CD1c-positive myeloid dendritic cell (primary cell): ENCODE data around the gene PPIP5K1.

Experiments
- DNase-seq: peaks from one replicate; pipeline ENCODE4 v3.0.0-alpha.2; 2016; ENCODE audit errors: extremely low spot score

Gene PPIP5K1

DNA sequence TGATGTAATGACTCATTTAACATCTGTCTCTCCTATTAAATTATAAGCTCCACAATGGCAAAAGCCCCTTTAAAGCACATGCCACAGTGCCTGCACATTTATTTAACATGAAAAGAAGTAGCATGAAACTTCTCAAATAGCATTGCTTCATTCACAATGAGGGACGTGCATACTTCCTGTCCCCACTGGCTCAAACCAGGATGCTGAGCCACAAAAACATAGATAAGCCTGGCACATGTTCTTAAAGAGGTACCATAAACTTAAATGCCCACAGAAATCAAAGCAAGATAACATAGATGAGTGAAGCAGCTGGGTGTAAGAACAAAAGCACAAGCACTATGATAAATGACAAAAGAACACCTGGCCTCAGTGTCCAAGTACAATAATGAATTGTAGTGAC lies 100.8 kb downstream of the PPIP5K1 start:
- no peak for DNase-seq

DNA sequence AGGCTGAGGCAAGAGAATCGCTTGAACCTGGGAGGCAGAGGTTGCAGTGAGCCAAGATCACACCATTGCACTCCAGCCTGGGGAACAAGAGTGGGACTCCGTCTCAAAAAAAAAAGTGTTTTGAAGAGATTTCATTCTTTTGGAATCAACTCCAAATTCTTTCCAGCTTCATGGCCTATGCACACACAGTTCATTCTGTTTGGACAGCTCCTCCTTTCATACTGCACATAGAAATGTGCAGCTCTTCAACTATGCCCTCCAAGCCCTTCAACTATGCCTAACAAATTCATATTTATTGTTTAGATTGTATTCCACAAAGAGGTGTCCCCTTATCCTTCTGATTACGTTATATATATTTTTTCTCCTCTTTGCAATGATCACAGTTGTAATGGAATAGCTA lies 101.2 kb downstream of the PPIP5K1 start:
- DNase-seq: no peak

DNA sequence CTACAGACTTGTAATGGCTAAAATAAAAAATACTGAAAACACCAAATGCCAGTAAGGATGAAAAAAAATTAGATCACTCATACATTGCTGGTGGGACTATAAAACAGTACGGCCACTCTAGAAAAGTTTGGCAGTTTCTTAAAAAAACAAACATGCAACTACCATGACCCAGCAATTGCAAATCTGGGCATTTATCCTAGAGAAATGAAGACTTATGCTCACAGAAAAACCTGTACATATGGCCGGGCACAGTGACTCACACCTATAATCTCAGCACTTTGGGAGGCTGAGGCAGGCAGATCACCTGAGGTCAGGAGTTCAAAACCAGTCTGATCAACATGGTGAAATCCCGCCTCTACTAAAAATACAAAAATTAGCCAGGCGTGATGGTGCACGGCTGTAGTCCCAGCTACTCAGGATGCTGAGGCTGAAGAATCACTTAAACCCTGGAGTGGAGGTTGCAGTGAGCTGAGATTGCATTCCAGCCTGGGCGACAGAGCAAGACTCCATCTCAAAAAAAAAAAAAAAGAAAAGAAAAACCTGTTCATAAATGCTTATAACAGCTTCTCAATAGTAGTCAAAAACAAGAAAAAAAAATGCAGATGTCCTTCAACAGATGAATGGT lies 102.6 kb downstream of the PPIP5K1 start:
- no peak for DNase-seq

DNA sequence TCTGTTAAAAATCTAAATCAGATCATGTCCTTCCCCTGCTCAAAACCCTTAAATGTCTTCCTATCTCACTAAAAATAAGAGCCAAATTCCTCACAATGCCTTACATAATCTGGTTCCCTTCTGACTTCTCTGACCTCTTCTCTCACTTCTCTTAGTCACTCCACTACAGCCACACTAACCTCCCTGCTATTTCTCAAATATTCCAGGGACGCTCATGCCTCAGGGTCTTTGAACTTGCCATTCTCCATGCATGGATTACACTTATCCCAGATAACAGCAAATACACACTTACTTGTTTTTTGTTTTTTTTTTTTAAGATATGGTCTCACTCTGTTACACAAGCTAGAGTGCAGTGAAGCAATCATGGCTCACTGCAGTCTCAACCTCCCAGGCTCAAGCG lies 105.6 kb downstream of the PPIP5K1 start:
- DNase-seq: no peak
